Stimulated activated CD8-positive, alpha-beta memory T cell treated with anti-CD3 and anti-CD28 coated beads, Interleukin-15, amount 100 ng/mL, for 24 hours (primary cell): ENCODE measurements around the gene KIF12.

ENCODE experiments used
- DNase-seq: peaks from one replicate; pipeline ENCODE4 v3.0.0-alpha.2; 2020; ENCODE audit warnings: low read depth

KIF12 gene

DNA sequence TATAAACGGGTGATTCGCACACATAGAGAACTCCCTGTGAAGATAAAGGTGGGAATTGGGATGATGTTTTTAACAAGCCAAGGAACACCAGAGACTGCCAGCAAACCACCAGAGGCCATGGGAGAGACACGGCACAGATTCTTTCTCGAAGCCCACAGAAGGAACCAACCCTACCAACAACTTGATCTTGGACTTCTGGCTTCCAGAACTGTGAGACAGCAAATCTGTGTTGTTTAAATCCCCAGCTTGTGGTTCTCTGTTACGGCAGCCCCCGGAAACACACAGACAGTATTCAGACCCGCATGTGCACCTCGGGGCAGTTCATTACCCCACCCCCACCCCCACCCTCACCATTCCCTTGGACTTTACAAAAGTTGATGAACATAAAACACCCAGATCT, 33.8 kb downstream of the KIF12 start:
- DNase-seq, result no peak

DNA sequence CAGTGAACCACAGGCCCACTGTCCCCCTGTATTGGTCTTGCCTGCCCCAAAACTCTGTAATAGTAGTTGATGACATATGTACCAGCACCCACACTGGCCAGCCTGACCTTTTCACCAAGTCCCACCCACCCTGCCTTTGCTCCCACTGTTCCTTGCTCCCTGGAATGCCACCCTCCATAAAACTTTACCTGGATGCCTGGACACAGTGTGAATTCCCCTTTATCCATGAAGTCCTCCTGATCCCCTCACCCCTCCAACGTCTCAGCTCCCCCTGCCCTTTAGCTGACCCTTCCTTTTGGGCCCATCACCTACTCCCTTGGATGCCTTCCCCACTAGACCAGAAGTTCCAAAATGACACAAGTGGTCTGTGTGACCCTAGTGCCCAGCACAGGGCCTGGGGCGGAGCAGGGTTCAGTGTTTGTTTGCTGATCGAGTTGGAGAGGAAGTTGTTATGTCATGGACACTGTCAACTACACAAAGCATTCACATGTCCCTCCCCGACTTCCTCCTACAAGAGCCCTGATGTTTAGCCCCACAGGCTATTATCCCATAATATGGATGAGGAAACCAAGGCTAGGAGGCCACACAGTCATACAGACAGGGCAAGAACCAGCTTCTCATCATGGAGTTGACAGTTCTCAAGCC, 37.1 kb downstream of the KIF12 start:
- no peak for DNase-seq

DNA sequence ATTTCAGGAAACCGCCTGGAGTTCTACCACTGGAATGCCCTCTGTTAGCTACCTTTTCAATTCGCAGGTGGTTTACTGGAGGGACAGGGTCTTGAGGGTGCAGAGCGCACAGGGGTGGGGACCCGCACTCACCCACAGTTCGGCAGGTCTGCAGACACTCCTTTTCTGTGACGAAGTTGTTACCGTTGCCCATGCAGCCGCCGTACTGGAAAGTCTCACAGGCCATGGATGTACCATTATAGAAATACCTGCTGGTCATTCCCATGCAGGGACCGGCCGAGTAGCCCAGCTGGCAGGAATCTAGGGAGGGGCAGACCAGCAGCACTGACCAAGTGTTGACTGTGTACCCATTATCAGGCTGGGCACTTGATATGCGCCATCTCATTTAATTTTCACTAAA, 37.8 kb downstream of the KIF12 start:
- no peak for DNase-seq

DNA sequence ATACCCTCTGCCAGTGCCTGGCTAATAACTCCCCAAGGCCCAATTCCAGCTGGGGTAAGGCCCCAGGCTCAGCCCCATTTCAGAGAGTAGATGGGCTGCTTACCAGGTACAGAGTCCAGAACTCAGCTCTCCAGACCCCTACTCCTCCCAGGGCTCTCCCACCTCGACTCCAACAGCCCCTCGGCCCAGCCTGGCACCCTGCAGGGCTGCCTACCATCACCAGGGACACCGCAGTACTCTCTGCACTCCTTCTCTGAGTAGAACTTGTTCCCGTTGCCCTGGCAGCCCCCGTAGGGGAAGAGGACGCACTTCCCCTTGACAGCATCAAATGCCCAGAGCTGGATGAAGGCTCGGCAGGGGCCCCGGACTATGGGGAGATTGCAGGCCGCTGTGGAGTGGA, 38.4 kb downstream of the KIF12 start:
- DNase-seq, result no peak

DNA sequence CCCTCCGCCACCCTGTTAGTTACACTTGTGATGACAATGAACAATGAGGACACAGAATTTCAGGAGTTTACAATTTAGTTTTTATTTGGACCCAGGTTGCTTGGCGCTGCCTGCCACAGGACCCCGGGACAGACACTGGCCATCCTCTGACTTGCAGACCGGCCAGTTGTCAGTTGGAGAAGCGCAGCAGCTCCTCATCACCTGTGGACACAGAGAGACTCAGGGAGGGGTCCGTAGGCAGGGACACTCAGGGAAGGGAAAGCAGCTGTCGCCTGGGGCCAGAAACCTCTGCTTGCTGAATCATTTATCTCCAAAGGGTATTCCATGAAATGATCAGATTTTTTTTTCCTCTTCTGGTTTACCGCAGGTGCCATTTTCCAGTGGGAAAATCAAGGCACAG, 39.0 kb downstream of the KIF12 start:
- no peak for DNase-seq

GRCh38 chr9:114059047-114059803, 39.9 kb downstream of the KIF12 start:
- DNase-seq, result no peak

GRCh38 chr9:114058688-114059046, 40.4 kb downstream of the KIF12 start:
- DNase-seq, result no peak

DNA sequence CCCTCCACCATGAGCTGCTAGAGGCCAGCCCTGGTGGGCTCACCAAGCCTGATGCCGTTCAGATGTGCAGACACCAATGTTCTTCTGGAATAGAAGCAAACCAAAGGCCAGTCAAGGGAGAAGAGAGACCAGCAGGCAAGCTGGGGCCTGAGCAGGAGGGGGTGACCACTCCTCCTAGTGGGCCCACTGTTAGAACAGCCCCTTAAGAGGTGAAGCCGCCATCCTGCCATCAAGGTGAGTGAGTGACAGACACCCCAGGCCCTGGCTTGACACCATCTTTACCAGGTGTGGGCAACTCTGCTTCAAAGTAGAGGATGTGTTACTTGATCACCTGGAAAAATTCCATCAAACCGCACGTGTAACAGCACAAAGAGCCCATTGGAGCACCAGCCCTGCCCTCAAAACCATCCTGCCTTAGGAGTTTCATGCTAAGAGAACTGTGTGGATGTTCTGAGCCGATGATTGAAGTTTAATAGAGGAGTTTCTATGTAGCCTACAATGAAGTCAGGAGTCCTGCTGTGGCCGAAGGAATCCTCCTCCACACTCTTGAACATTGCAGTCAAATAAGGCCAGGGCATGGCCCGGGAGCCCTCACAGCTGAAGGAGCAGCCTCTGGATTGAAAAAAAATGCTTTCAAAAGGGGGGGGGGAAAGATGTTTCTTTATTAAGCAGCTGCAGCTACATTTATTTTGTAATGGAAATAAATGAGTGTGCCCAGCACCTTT, 41.8 kb downstream of the KIF12 start:
- DNase-seq, result no peak

DNA sequence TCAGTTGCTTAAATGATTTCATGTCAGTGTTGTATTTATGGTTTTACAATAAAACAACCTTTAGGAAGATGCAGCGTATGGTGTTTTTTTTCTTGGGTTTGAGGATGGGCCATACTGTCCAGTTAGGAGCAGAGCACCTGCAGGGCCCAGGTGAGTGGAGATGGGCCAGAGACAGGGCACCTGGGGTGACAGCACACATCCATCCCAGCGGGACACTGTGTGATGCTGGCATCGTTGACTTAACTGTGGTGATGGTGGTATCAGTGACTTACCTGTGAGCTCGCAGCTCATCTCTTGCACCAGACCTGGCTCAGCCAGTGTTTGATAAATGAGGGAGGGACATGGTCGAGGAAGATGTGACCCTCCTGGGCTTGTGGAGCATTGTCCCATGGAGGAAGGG, 42.6 kb downstream of the KIF12 start:
- DNase-seq, result no peak

GRCh38 chr9:114055894-114056293, 43.2 kb downstream of the KIF12 start:
- DNase-seq, result no peak

DNA sequence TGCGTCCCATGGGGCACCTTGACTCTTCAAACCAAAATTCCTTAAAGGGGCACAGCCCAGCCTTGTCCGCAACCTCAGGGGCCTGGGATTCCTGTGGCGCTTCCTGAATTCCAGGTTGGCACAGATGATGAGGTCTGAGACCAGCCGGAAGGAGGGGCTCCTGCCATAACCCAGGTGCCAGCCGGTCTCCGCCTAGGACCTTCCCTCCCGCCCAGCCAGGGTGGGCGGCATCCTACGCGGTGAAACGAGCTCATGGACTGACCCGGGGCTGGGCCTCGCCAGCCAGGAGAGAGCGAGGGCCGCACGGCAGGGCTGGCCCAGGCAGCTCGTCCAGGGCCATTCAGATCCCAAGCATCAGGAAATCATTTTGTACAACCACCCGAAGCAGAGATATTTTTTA, 44.0 kb downstream of the KIF12 start:
- DNase-seq, result no peak

- DNase-seq, result no peak
These were observed 44.9 kb downstream of the KIF12 start for GRCh38 chr9:114054191-114054690.

DNA sequence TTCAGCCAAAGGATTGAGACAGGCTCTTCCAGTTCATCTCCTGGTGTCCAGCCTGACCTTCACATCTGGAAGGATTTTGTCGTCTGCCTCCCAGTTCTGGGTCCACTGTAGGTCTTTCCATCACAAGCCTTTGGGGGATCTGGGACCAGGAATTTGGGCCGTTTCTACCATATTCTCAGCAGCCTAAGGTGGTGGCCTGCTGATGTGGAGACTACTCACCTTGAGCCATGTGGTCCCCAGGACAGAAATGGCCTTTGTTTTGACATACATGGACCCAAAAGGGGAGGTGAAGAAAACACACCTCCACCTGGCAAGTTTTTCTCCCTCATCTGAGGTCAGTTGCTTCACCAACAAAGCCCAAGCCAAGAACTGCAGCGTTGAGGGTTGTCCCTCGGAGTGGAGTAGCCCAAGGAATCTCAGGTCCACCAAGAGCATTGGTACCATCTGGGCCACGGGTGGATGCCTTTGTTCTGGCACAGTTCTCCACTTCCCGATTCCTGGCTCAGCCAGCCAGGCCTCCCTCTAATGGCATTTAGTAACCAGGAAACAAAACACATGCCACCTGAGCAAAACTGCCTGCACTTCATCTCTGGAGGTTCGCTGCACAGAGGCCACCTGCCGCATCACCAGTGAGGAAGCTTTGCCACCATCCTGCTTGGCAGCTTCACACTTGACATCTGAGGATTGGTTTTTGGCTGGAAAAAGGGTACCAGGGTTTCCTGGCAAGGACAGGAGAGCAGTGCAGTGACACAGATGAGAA, 45.7 kb downstream of the KIF12 start:
- DNase-seq, result no peak

GRCh38 chr9:114051706-114052105, 47.4 kb downstream of the KIF12 start:
- DNase-seq, result no peak

GRCh38 chr9:114051281-114051680, 47.8 kb downstream of the KIF12 start:
- no peak for DNase-seq

- DNase-seq, result no peak
These were observed 48.4 kb downstream of the KIF12 start for GRCh38 chr9:114050646-114051045.

- DNase-seq, result no peak
These were observed 48.9 kb downstream of the KIF12 start for GRCh38 chr9:114050226-114050568.

- no peak for DNase-seq
These were observed 49.5 kb downstream of the KIF12 start for GRCh38 chr9:114049441-114050225.

DNA sequence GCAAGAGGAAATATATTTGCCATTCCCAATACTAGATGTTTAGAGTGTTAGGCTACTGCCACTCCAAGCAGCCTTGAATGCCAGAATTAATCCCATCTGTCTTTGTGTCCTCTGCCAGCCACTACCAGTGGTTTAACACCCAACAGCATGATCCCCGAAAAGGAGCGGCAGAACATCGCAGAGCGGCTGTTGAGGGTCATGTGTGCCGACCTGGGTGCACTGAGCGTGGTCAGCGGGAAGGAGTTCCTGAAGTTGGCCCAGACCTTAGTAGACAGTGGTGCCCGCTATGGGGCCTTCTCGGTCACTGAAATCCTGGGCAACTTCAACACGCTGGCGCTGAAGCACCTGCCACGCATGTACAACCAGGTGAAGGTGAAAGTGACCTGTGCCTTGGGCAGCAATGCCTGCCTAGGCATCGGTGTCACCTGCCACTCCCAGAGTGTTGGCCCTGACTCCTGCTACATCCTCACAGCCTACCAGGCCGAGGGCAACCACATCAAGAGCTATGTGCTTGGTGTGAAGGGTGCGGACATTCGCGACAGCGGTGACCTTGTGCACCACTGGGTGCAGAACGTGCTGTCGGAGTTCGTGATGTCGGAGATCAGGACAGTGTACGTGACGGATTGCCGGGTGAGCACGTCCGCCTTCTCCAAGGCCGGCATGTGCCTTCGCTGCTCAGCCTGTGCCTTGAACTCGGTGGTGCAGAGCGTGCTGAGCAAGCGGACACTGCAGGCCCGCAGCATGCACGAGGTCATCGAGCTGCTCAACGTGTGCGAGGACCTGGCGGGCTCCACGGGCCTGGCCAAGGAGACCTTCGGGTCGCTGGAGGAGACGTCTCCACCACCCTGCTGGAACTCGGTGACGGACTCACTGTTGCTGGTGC, 50.3 kb downstream of the KIF12 start:
- DNase-seq, result no peak

GRCh38 chr9:114047717-114048116, 51.4 kb downstream of the KIF12 start:
- DNase-seq, result no peak

DNA sequence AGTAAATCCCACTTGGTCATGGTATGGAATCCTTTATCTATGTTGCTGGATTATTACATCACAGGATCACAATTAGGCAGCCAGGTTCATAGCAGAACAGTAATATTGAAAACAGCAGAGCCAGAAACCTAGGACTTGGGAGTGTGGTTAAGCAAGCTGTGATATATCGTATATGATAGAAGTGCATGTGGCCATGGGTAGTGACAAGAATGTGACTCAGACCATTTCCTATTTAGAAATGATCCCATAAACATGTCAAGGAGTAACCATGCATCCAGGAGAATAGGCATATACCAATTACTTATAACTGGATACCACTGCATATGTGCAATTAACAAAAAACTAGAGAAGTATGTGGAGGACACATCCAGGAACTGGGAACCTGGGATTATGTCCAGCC, 52.2 kb downstream of the KIF12 start:
- DNase-seq, result no peak
